HG03139 (cell line): ENCODE data around the gene FREM3.

Experiments used
- ATAC-seq: cut with Tn5 transposase; IDR thresholded peaks from one replicate; pipeline ENCODE4 v1.9.1; 2021; ENCODE audit not compliant: unreplicated experiment

Gene FREM3

DNA sequence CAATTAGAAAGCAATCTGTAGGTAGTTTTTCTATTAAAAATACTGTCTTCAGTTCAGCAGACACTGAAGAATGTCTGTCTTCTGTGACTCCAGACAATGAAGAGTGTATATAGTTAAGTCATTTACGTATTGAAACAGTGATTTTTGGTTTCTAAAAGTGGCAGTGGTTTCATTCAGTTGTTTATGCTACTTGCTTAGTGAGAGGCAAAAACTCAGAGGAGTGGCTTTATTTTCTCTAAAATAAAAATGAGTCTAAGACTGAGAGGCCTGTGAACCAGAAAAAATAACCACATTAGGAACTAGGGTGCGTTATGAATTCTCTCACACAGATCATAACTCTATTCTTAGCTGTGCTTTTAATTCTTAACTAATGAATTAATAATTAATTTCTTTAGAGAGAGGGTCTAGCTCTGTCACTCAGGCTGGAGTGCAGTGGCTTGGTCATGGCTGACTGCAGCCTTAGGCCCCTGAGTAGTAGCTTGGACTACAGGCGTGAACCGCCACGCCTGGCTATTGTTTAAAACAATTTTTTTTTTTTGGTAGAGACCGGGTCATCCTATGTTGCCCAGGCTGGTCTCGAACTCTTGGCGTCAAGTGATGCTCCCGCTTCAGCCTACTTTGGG lies 31.4 kb downstream of the FREM3 start:
- ATAC-seq = peak; percentile 90

DNA sequence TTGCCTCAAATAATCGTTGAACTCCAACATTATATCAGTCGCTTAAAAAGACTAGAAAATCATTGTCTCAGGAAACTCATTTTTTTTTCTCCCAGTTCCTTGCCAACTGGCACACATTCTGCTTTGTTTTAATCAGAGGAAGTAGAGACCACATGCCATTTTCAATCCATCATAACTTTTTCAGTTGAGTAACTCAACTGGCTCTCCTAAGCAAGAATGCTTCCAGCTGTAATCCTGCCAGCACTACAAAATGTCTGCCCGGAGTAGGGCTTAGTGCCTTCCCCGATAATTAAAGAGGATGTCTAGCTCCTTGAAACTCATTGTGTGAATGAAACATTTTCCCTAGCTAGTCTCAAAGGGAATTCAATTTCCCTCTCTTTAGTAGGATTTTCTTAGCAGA lies 33.0 kb downstream of the FREM3 start:
- ATAC-seq = no peak

DNA sequence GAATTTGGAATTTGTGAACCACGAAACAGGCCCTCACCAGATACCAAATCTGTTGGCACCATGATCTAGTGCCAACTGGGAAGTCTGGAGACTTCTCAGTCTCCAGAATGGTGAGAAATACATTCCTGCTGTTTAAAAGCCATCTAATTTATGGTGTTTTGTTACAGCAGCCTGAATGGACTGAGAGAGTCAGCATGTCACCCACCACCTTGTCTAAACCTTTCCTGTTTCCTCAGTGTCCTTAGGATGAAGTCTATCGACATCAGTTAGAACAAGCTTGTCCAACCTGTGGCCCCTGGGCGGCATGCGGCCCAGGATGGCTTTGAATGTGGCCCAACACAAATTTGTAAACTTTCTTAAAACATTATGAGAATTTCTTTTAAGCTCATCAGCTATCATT lies 42.1 kb downstream of the FREM3 start:
- ATAC-seq = no peak

DNA sequence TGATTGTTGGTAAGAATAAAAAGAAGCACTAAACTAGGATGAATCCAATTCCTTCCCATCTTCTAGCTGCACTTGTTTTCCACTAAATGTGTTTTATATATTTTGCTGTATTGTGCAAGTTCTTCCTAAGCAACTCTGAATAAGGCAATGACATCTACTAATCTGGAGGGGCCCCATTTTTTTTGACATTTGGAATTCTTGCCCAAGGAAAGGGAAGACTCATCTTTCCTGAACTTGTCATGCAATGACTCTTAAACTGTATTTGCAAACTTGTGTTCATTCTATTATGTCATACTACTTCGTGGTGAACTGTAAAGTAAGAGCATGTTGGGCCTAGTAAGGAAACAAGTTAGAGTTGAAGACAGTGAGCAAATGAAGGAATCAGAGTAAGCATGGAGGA lies 45.9 kb downstream of the FREM3 start:
- ATAC-seq = no peak

DNA sequence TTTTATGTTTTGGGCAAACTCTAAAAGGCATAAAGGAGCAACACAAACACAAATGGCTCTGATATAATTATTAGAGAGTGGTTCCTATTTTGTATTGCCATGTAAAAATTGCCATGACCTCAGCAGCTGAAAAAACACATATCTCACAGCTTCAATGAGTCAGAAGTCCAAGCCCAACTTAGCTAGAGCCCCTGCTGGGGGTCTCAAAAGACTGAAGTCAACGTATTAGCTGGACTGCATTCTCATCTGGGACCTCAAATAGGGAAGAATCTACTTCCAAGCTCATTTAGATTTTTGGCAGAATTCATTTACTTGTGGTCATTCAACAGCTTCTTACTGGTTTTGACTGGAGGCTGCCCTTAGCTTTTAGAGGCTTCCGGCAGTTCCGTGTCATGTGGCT lies 47.4 kb downstream of the FREM3 start:
- no peak for ATAC-seq

DNA sequence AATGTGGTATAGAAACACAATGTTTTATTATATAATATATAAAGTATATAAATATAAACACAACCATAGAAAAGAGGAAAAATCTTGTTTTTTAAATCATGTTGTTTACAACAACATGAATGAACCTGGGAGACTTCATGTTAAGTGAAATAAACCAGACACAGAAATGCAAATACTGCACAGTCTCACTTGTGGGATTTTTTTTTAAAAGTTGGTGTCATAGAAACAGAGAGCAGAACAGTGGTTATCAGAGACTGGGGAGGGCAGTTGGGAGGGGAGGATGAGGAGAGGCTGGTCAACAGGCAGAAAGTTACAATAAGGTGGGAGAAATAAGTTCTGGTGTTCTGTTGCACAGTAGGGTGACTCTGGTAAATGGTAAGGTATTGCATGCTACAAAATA lies 57.1 kb downstream of the FREM3 start:
- no peak for ATAC-seq

DNA sequence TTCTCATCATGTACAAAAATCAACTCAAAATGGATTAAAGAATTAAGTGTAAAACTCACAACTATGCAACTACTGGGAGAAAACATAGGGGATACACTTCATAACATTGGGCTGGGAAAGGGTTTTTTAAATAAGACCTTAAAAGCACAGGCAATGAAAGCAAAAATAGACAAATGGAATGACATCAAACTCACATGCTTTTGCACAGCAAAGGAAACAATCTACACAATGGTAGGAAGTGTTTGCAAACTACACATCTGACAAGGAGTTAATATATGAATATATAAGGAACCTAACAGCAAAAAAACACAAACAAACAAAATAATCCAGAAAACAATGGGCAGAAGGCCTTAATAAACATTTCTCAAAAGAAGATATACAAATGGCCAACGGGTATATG lies 57.9 kb downstream of the FREM3 start:
- no peak for ATAC-seq

DNA sequence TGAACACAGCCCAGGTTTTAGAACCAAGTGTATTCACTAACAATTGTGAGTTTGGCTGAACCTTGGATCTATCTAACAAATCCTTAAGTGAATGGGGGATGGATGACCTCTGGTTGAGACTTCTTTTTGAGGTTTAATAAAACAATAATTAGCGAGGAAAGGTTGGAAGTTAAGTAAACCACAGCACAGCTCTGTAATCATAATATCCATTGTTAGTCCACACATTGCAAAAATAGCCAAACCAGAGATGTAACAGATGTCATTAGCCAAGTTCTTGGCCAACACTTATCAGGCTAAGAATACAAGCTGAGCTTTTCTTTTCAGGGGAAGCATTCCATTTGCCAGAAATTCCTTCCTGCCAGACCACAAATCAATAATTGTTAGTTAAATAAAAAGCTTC lies 59.1 kb downstream of the FREM3 start:
- ATAC-seq = no peak

DNA sequence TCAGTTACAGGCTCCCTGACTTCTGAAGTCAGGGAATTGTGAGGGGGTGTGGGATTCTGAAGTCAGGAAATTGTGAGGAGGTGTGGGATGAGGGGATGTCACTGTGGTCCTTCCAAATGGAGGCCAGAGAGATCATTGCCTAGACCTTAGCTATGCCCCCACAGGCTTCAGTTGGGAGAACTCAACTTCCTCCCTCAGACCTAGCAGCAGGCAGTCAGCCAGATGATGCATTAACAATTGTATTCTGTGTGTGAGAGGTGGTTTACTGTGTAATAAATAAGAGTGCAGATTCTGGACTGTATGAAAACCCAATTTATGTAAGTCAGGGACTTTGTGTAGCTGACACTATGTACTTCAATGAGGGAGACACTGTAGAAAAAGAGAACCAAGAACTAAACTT lies 65.7 kb downstream of the FREM3 start:
- no peak for ATAC-seq

DNA sequence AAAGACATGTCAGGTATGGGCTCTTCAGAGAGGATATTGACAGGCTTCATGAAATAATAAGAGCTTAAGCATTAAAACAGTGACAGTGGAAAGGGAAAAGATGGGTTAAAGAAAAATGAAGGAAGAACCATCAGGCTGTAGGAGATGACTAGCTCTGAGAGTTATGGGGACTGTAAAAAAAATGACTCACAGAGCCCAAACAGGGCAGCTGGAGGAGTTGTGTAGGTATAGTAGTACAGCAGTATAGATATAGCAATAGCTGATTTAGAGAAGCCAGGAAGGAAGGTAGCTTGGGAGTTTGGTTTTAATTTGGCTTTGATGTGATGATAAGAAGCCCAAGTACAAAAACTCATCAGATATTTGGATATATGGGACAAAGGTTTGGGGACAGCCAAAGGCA lies 66.6 kb downstream of the FREM3 start:
- no peak for ATAC-seq

DNA sequence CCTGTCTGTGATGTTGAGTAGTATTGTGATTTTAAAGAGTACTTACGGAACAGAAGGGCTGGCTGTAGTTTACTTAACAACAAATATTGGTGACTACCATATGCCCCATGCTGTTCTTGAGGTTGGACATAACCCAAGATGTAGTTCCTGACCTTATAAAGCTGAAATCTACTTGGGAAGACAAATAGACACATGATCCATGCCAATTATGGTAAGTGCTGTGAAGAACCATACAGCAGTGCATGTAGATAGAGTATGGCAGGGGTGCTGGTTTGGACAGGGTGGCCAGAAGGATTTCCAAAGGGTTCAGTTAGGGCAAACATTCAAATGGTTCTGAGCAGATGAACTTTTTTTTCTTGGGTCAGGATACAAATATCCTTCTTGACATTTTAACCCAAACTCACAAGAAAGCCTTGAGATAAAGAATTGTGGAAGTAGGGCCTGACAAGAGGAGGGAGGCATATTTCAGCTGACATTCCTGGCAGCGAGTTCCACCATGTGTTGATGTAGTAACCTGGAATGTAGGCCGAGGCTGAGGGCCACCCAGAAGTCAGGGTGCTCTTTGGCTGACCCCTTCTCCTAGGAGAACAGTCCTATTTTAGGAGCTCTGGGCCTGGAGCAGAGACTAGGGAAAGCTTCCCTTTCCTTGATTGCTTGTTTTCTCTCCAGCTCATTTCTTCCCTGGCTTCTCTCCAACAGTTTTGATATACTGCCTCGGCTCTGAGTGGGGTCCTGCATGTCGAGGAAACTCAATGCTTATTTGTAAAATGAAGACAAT lies 74.2 kb downstream of the FREM3 start:
- ATAC-seq = no peak

DNA sequence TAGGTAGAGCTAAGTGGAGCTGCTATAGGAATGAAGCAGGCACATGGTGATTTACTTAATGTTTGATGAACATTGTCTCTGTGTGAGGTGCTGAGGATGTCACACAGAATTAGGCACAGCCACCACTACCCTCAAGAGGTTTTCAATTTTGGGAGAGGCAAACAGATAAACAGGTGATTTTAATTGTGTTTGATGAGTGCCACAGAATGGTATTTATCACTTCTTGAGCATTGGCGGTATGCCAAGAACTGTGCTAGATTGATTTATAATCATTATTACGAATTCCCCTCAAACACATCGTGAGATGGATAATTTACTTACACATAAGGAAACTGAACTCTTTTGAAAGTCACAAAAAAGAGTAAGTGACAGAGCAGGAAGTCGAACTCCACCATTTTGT lies 74.8 kb downstream of the FREM3 start:
- ATAC-seq = no peak

DNA sequence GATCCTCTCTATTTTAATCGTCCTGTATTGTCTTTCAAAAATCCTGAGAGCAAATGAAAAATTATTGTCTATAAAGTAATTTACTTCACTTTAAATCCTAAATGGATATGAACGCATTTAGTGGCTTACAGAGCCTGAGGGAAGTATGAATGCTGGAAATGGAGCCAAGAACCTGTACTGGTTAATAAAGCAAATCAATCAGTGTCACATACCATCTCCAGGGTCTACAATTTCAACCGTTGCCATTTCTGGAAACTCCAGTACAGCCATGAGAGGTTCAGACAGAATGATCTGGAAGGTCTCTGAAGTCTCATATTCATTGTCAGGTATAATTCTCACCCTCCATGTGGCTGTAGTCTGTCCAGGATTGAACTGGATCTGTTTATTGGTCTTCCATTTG lies 76.6 kb downstream of the FREM3 start:
- no peak for ATAC-seq

DNA sequence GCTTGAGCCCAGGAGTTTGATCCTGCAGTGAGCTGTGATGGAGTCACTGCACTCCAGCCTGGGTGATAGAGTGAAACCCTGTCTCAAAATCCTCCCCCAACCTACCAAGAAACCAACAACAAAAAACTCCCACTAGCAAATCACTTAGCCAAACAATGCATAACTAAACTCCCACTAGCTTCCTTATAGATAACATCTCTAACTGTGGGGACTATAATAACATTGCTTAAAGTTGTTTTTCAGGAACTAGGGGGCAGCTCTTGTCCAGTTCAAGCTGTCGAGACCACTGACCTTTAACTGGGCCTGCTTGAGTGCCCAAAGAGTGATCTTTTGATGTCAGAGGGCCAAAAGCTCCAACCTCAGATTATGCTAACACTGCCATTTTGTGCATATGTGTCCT lies 81.7 kb downstream of the FREM3 start:
- ATAC-seq = no peak

DNA sequence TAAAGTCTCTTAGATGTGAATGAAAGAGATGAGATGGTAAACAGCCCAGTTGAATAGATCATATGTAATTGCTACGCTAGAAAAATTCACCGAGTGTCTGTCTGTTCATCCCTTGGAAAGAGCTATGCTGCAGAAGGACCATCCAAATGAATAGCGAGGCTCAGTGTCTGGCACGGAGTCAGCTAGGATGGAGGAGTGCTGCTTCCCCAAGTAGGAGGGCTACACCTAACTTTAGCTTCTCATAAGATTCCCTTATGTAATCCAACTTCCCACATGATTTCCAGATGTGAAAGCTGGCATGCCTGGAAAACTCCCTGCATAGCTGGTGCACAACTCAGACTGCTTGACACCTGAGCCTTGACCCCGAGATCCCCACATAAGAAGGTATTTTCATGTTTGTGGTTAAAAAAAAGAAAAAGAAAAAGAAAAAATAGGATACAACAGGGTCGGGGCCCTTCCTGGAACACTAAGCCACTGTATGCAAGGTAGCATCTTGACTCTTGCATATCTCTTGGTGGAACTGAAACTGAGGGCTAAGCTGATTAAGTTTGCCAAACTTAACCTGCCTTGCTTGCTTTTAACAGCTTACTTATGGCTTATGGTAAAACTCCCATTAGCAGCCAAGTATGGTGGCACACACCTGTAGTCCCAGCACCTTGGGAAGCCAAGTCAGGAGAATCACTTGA lies 82.3 kb downstream of the FREM3 start:
- ATAC-seq = no peak

DNA sequence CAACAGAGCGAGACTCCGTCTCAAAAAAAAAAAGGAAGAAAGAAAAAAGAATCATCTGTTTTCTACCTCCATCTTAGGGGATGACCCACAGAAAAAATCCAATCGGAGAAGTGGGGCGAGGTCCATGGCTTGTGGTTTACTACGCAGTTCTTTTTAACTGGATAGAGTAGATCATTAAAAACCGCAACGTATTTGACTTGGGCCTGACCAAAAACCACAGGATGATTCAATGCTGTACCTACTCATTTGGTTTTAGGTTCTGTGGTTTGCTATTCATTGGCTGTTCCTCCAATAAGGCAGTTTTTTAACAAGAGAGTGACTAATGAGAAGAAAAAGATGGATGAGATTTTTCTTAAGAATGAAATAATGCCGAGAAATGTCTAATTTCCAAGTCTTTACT lies 83.7 kb downstream of the FREM3 start:
- peak; percentile 96 for ATAC-seq

DNA sequence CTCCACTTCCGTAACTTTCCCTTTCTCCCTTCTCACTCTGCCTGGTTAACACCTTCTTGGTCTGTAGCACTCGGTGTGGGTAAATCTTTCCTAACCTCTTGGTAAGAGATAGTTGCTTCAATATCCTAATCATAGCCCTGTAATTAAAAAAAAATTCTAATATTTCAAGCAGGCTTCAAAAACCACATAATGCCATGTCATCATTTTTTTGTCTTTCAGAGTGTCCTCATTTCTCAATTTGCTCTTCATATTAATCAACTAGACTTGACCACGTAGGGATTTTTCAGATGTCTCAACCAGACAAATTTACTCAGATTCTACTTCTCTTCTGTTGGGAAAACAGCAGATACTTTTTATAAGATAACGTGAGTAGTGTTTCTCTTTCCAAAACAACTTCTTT lies 91.0 kb downstream of the FREM3 start:
- no peak for ATAC-seq

DNA sequence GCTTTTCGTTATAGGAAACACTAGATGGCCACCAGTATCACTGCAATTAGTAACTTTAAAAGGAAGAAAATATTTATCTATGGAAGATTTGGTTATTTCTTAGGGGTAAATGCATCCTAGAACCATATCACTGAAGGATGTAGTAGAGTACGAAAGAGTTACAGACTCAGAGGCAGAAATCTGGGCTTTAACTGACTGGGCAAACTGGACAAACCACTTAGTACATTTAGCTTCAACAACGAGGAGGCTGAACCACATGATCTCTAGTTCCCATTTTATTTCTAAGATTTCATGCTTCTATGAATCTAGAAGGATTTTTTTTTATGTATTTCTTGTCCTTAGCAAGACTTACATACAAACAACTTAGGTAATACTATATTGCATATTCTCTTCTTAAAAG lies 94.0 kb downstream of the FREM3 start:
- ATAC-seq = no peak

DNA sequence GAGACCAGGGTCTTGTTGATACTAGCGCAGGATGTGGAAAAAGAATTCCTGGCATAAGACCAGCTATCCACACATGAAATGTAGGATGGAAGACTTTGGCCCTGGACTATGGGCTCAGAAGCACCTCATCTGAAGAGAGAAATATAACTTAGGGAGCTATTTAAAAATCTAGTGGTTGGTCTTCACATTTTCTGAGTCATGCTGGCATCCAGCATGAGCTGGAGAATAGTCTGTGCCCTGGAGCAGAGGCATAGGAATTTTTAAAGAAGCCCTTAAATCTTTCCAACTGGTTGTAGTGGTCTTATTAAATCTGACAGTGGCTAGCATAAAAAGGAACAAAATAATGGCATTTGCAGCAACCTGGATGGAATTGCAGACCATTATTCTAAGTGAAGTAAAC lies 100.6 kb downstream of the FREM3 start:
- ATAC-seq = no peak

DNA sequence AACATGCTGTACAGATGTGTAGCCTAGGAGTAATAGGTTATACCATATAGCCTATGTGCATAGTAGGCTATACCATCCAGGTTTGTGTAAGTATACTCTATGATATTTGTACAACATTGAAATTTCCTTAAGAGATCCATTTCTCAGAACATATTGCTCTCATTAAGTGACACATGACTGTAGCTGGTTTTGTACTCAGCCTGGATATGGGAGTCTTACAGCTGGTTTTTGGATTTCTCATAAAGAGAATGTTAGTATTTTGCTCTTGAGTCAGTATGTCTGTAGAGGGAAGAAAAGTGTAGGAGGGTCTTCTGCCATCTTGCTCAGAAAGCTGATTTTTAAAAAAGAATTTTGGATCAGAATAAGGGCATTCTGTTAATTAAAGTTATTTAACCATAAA lies 101.7 kb downstream of the FREM3 start:
- ATAC-seq = no peak

DNA sequence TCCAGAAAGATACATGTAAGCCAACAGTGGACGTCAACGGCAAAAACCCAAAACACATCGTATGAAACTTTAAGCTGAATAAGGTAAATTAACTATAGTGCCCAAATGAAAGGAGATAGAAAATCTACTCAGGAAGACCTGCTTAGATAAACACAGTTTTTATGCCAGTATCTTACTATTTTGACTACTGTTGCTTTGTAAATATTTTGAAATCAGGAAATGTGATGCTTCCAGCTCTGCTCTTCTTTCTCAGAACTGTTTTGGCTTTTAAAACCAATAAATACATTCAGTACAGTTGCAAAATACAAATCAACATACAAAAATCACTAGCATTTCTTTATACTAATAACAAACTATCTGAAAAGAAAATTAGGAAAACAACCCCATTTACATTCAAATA lies 103.2 kb downstream of the FREM3 start:
- no peak for ATAC-seq

DNA sequence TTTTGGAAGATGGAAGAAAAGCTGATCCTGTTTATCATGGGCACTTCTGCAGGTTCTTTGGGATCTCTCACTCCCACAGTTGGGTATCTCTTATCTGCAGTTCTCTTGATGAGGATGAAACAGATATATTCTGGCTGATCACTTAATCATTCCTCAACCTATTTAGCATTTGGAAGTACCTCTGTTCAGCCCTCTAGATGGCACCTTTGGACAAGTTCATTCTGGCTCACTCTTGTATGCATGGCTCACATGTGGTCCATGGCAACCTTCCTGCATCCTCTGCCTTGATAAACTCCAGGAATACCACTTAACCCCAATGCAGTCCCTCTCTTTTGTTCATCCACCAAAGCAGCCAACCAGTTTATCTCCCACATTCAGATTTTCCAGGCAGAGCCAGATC lies 112.8 kb downstream of the FREM3 start:
- ATAC-seq = no peak
